GM19240 (cell line): Measurements from ENCODE around the gene CEMP1.

Experiments used
- DNase-seq: peaks from one replicate; pipeline ENCODE4 v3.0.0; 2011; ENCODE audit warnings: low spot score; ENCODE audit not compliant: insufficient read length

CEMP1 gene

GRCh38 chr16:2505695-2506094, 25.5 kb downstream of the CEMP1 start:
- DNase-seq: no peak

- DNase-seq: no peak
Observed at GRCh38 chr16:2501946-2502895, 29.0 kb downstream of the CEMP1 start.

DNA sequence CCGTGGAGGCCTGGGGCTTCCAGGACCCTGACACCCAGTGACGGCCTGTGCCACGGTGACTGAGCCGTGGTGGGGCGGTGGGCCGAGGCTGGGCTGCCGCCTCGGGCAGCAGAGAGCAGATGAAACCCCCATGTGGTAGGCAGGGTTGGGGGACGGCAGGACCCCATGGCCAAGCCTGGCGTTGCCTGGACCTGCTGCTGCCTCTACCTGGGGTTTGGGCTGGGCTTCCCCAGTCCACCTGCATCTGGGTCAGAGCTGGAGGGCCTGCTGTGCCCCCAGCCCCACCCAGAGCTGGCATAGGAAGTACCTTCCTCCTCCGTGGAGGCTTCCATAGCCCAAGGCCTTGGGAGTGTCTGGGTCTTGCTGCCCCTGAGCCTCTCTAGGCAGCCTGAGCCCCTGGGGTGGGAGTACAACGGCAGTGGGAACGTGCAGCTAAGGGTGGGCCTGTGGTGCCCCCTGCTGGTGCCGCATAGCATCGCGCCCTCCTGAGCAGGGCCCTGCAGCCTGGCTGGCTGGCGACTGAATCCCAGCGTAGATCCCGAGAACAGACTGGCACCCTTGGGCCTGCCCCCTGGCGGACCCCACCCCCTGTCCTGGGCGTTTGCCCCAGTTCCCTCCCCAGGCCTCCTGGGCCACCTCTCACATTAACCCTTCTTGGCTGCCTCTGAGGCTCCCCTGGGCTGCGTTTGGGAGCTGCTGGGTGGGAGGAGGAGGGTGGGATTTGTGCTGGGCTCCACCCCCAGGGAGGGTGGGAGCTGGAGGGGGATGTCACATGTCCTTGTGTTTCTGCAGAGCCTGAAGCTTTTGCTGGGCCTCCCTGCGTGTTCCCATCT, 30.1 kb downstream of the CEMP1 start:
- DNase-seq: peak; percentile 61

- no peak for DNase-seq
Observed at GRCh38 chr16:2500430-2500917, 30.7 kb downstream of the CEMP1 start.

GRCh38 chr16:2499890-2500429, 31.2 kb downstream of the CEMP1 start:
- DNase-seq: no peak

- no peak for DNase-seq
Observed at GRCh38 chr16:2499454-2499853, 31.8 kb downstream of the CEMP1 start.

- no peak for DNase-seq
Observed at GRCh38 chr16:2498531-2499253, 32.5 kb downstream of the CEMP1 start.

GRCh38 chr16:2497695-2498484, 33.3 kb downstream of the CEMP1 start:
- DNase-seq: no peak

GRCh38 chr16:2497116-2497630, 34.0 kb downstream of the CEMP1 start:
- no peak for DNase-seq

DNA sequence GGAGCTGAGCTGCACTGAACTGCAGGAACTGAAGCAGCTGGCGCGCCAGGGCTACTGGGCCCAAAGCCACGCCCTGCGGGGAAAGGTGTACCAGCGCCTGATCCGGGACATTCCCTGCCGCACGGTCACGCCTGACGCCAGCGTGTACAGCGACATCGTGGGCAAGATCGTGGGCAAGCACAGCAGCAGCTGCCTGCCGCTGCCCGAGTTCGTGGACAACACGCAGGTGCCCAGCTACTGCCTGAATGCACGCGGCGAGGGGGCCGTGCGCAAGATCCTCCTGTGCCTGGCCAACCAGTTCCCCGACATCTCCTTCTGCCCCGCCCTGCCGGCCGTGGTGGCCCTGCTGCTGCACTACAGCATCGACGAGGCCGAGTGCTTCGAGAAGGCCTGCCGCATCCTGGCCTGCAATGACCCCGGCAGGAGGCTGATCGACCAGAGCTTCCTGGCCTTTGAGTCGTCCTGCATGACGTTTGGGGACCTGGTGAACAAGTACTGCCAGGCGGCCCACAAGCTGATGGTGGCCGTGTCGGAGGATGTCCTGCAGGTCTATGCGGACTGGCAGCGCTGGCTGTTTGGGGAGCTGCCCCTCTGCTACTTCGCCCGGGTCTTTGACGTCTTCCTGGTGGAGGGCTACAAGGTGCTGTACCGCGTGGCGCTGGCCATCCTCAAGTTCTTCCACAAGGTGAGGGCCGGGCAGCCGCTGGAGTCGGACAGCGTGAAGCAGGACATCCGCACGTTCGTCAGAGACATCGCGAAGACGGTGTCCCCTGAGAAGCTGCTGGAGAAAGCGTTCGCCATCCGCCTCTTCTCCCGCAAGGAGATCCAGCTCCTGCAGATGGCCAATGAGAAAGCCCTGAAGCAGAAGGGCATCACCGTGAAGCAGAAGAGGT, 34.7 kb downstream of the CEMP1 start:
- no peak for DNase-seq

- no peak for DNase-seq
Observed at GRCh38 chr16:2495041-2495440, 36.2 kb downstream of the CEMP1 start.

DNA sequence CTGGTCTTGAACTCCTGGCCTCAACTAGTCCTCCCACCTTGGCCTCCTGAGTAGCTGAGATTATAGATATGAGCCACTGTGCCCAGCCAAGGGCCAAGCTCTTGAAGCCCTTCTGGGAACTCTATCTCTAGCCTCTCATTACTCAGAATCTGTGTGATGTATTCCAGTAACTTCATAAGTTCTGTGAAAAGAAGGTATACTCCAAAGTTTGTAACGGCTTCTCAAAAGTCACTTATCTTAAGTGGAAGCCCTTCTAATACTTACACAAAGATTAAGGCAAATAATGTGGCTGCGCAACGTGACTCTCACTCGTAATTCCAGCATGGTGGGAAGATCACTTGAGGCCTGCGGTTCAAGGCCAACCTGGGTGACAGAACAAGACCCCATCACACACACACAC, 36.6 kb downstream of the CEMP1 start:
- DNase-seq: no peak

- DNase-seq: no peak
Observed at GRCh38 chr16:2493605-2494004, 37.6 kb downstream of the CEMP1 start.

GRCh38 chr16:2492292-2492691, 38.9 kb downstream of the CEMP1 start:
- no peak for DNase-seq

GRCh38 chr16:2490190-2491105, 40.8 kb downstream of the CEMP1 start:
- no peak for DNase-seq

DNA sequence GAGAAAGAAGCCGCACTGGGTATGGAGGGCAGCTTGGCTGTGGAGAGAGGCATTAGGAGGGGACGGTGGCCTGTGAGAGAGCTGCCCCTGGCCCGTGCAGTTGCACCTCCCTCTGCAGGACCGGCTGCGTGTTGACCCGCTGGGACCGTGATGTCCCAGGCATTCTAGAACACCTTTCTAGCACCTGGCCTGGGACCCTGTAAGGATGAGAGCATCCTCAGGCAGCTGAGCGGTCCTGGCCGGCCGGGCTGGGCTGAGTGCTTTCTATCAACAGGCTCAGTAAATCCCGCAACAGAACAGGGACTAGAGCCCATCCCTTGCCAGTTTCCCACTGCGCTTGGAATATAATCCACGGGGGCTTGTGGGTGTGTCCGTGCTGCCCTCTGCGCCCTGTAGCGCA, 41.6 kb downstream of the CEMP1 start:
- no peak for DNase-seq

GRCh38 chr16:2487903-2488531, 43.2 kb downstream of the CEMP1 start:
- DNase-seq: no peak

DNA sequence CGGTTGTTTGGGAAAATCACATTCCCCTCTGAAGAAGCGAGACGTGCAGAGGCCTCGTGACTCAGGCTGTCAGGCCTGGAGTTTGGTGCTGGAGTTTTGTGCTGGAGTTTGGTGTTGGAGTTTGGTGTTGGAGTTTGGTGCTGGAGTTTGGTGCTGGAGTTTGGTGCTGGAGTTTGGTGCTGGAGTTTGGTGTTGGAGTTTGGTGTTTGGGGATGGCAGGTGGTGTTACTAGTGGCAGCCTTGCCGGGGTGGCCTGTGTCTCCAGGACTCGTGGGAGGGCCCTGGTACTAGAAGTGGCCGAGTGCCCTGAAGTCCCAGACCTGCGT, 43.7 kb downstream of the CEMP1 start:
- DNase-seq: no peak
